SU-DHL-6 (cell line): ENCODE data around the gene LIN52.

Source experiments
- H2AFZ ChIP-seq: fragments of 200-600 bp; sonication (generic); 2 replicates; pipeline ENCODE4 v1.6.1; 2014; ENCODE audit warnings: low read depth, mild to moderate bottlenecking, moderate library complexity, mixed read lengths, antibody characterized with exemption, low read length; ENCODE audit not compliant: severe bottlenecking
- H3F3A ChIP-seq: fragments of 200-600 bp; shearing (Covaris generic); 2 replicates; pipeline ENCODE4 v1.6.0; 2016; ENCODE audit warnings: antibody characterized with exemption, mild to moderate bottlenecking; ENCODE audit not compliant: insufficient read depth
- H3K27ac ChIP-seq: fragments of 200-600 bp; sonication (generic); 2 replicates; pipeline ENCODE4 v1.5.1; 2016; ENCODE audit warnings: low read depth, mild to moderate bottlenecking, low read length, moderate library complexity, mixed read lengths
- H3K27me3 ChIP-seq: fragments of 200-600 bp; sonication (generic), shearing (Covaris generic); 2 replicates; pipeline ENCODE4 v1.6.0; 2014; ENCODE audit warnings: mild to moderate bottlenecking, low read length
- H3K36me3 ChIP-seq: fragments of 200-600 bp; sonication (generic); 2 replicates; pipeline ENCODE4 v1.6.1; 2014; ENCODE audit warnings: mild to moderate bottlenecking, low read length, mixed read lengths
- H3K4me2 ChIP-seq: fragments of 300-600, 200-600 bp; shearing (Covaris generic), sonication (generic); 2 replicates; pipeline ENCODE4 v1.6.0; 2014; ENCODE audit warnings: low read length, low read depth, mild to moderate bottlenecking; ENCODE audit not compliant: poor library complexity, severe bottlenecking
- H3K4me3 ChIP-seq: fragments of 200-600 bp; sonication (generic); 2 replicates; pipeline ENCODE4 v1.5.1; 2014; ENCODE audit warnings: antibody characterized with exemption, low read length, mild to moderate bottlenecking, mixed read lengths; ENCODE audit not compliant: insufficient read depth, poor library complexity, severe bottlenecking
- H3K79me2 ChIP-seq: fragments of 200-600 bp; sonication (generic); 2 replicates; pipeline ENCODE4 v1.6.1; 2014; ENCODE audit warnings: mild to moderate bottlenecking, low read length, moderate library complexity; ENCODE audit not compliant: insufficient read depth
- H3K9ac ChIP-seq: fragments of 200-600 bp; sonication (generic); 2 replicates; pipeline ENCODE4 v1.7.0; 2014; ENCODE audit warnings: mild to moderate bottlenecking, low read length
- H3K9me2 ChIP-seq: fragments of 200-600 bp; sonication (generic); replicated peaks from 2 replicates; pipeline ENCODE4 v1.6.1; 2014; ENCODE audit warnings: low read length; ENCODE audit not compliant: insufficient read depth
- H3K9me3 ChIP-seq: fragments of 200-600 bp; sonication (generic); 2 replicates; pipeline ENCODE4 v1.6.1; 2014; ENCODE audit warnings: low read length, mixed read lengths; ENCODE audit not compliant: insufficient read depth
- H4K20me1 ChIP-seq: fragments of 200-600 bp; sonication (generic); 2 replicates; pipeline ENCODE4 v1.6.1; 2014; ENCODE audit warnings: low read depth, mild to moderate bottlenecking, antibody characterized with exemption, low read length, moderate library complexity, mixed read lengths
- EZH2phosphoT487 ChIP-seq: fragments of 200-600 bp; sonication (generic), shearing (Covaris generic); conservative IDR thresholded peaks from 2 replicates; pipeline ENCODE4 v1.6.1; 2018; ENCODE audit warnings: mild to moderate bottlenecking, antibody characterized with exemption, low read length, moderate library complexity, mixed read lengths
- TF ChIP-seq, protein P1 (sequence below): fragments of 200-600 bp; sonication (generic); IDR thresholded peaks from one replicate; pipeline ENCODE4 v1.5.1; 2017; ENCODE audit warnings: antibody characterized with exemption, mild to moderate bottlenecking, low read length, moderate library complexity; ENCODE audit not compliant: insufficient read depth, poor library complexity, severe bottlenecking

The LIN52 gene

GRCh38 chr14:74064883-74065282, 19.9 kb upstream of the LIN52 start:
- no peak overlapping the region for H3K4me3 ChIP-seq
- H2AFZ ChIP-seq = no peak overlapping the region
- H3K9me2 ChIP-seq = no peaks in the 10 kb centered on the region
- no peaks in the 10 kb centered on the region for H3K27me3 ChIP-seq
- H4K20me1 ChIP-seq = no peaks in the 10 kb centered on the region
- no peak for TF ChIP-seq EZH2phosphoT487
- TF ChIP-seq, protein P1, sequence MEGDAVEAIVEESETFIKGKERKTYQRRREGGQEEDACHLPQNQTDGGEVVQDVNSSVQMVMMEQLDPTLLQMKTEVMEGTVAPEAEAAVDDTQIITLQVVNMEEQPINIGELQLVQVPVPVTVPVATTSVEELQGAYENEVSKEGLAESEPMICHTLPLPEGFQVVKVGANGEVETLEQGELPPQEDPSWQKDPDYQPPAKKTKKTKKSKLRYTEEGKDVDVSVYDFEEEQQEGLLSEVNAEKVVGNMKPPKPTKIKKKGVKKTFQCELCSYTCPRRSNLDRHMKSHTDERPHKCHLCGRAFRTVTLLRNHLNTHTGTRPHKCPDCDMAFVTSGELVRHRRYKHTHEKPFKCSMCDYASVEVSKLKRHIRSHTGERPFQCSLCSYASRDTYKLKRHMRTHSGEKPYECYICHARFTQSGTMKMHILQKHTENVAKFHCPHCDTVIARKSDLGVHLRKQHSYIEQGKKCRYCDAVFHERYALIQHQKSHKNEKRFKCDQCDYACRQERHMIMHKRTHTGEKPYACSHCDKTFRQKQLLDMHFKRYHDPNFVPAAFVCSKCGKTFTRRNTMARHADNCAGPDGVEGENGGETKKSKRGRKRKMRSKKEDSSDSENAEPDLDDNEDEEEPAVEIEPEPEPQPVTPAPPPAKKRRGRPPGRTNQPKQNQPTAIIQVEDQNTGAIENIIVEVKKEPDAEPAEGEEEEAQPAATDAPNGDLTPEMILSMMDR = no peak
- H3K36me3 ChIP-seq = no peaks in the 10 kb centered on the region
- H3K79me2 ChIP-seq = no peaks in the 10 kb centered on the region
- H3F3A ChIP-seq = no peaks in the 10 kb centered on the region
- no peaks in the 10 kb centered on the region for H3K9me3 ChIP-seq
- no peak overlapping the region for H3K9ac ChIP-seq
- no peak overlapping the region for H3K4me2 ChIP-seq
- no peak overlapping the region for H3K27ac ChIP-seq

- H3K36me3 ChIP-seq = no peaks in the 10 kb centered on the region
- no peak for TF ChIP-seq EZH2phosphoT487
- TF ChIP-seq, protein P1 = no peak
- no peak overlapping the region for H3K9ac ChIP-seq
- no peaks in the 10 kb centered on the region for H3K79me2 ChIP-seq
- H3K27ac ChIP-seq = no peak overlapping the region
- no peak overlapping the region for H3K4me3 ChIP-seq
- H2AFZ ChIP-seq = no peak overlapping the region
- H3F3A ChIP-seq = no peaks in the 10 kb centered on the region
- H3K27me3 ChIP-seq = no peaks in the 10 kb centered on the region
- no peaks in the 10 kb centered on the region for H3K9me3 ChIP-seq
- H3K9me2 ChIP-seq = no peaks in the 10 kb centered on the region
- H3K4me2 ChIP-seq = no peak overlapping the region
- H4K20me1 ChIP-seq = no peaks in the 10 kb centered on the region
Observed at GRCh38 chr14:74065746-74066575, 18.8 kb upstream of the LIN52 start.

GRCh38 chr14:74077401-74077800, 7.4 kb upstream of the LIN52 start:
- no peaks in the 10 kb centered on the region for H3K79me2 ChIP-seq
- no peak overlapping the region for H3K27ac ChIP-seq
- H3F3A ChIP-seq = no peaks in the 10 kb centered on the region
- H3K27me3 ChIP-seq = no peaks in the 10 kb centered on the region
- H3K4me3 ChIP-seq = no peak overlapping the region
- H3K9me2 ChIP-seq = no peaks in the 10 kb centered on the region
- no peak overlapping the region for H2AFZ ChIP-seq
- H4K20me1 ChIP-seq = no peaks in the 10 kb centered on the region
- no peak overlapping the region for H3K4me2 ChIP-seq
- no peaks in the 10 kb centered on the region for H3K36me3 ChIP-seq
- H3K9ac ChIP-seq = no peak overlapping the region
- no peaks in the 10 kb centered on the region for H3K9me3 ChIP-seq
- TF ChIP-seq, protein P1 = no peak
- TF ChIP-seq EZH2phosphoT487 = no peak
